ENCODE measurements around the gene KREMEN1. TPM values are rescaled to one million over a fixed set of nuclear protein-coding genes. Genes with fewer than 3 reads are reported as not detected.

KREMEN1 gene
- total RNA-seq, 2 experiments from 2014 or later = not detected

- Mint-ChIP-seq H3K9me3 (no peaks in the 10 kb centered on the region), H3K4me3 (no peak overlapping the region), H3K36me3 (ENCODE audit: low read depth) (no peaks in the 10 kb centered on the region), H3K27ac (no peak overlapping the region), H3K27me3 (no peaks in the 10 kb centered on the region), H3K4me1 (ENCODE audit: low read depth) (no peaks in the 10 kb centered on the region)
- ATAC-seq (ENCODE audit: poor library complexity) = no peak
- CTCF ChIA-PET = no interaction called here
- TF ChIP-seq CTCF (IDR thresholded peaks at IDR 0.05) = no peak
- Histone ChIP-seq H3K9me3 (ENCODE audit: control insufficient read depth in 1 of 2, insufficient read depth in 1 of 2, low read length in 2 of 2) (no peaks in the 10 kb centered on the region), H3K4me3 (ENCODE audit: low read length) (no peak overlapping the region), H3K36me3 (ENCODE audit: insufficient read depth, low read length) (no peaks in the 10 kb centered on the region), H3K27me3 (ENCODE audit: control insufficient read depth in 1 of 2, insufficient read depth in 2 of 2, low read length in 2 of 2) (no peaks in the 10 kb centered on the region), H3K27ac (ENCODE audit: low read depth in 1 of 2, low read length in 2 of 2) (no peak overlapping the region), H3K4me1 (ENCODE audit: insufficient read depth, low read length) (no peaks in the 10 kb centered on the region)
- intact Hi-C loops (cut with DNase I, micrococcal nuclease) = no loop called here
- DNase-seq = no peak
- POLR2A ChIA-PET = no interaction called here
These were observed 142.4 kb downstream of the KREMEN1 start for GRCh38 chr22:29215012-29215860.

DNA sequence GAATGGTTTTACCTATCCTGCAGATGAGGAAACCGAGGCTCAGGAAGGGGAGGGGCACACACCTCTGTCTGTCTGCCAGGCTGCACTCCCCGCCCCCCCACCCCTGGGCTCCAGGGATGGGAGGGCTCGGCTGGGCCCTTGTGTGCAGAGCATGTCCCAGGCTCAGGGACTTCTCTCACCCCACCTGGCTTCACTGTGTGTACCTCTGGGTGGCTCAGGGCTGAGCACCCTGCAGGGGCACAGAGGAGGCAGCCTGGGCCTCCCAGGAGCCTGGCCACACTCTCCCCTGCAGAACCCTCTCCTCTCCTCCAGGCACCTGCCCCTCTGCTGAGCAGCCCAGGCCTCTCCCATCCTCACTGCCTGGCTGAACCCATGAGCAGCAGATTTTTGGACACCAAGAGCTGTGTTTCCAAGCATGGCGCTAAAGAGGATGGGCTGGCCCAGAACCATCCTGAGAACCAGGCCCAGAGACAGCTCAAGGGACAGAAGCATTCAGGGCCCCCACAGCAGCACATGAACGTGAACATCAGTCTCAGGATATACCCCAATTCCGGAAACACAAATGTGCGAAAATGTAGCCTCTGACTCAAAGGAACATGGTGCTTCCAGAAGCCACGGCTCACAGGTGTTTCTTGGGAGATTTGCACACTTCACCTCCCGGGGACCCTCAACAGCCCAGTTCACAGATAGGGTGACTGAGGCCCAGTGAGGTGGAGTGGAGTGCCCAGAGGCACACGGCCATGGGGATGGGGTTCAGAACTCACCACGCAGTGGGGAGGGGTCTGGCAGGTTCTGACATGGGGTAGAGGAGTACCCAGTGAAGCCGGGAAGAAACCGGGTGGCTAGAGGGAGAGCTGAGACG is 143.4 kb downstream of the KREMEN1 start:
- TF ChIP-seq CTCF (IDR thresholded peaks at IDR 0.05) = no peak
- Histone ChIP-seq H3K27ac (ENCODE audit: low read depth in 1 of 2, low read length in 2 of 2) (no peak overlapping the region), H3K4me3 (ENCODE audit: low read length) (no peak overlapping the region), H3K9me3 (ENCODE audit: control insufficient read depth in 1 of 2, insufficient read depth in 1 of 2, low read length in 2 of 2) (no peaks in the 10 kb centered on the region), H3K27me3 (ENCODE audit: control insufficient read depth in 1 of 2, insufficient read depth in 2 of 2, low read length in 2 of 2) (no peaks in the 10 kb centered on the region), H3K4me1 (ENCODE audit: insufficient read depth, low read length) (no peaks in the 10 kb centered on the region), H3K36me3 (ENCODE audit: insufficient read depth, low read length) (no peaks in the 10 kb centered on the region)
- Mint-ChIP-seq H3K27me3 (no peaks in the 10 kb centered on the region), H3K4me1 (ENCODE audit: low read depth) (no peaks in the 10 kb centered on the region), H3K27ac (no peak overlapping the region), H3K36me3 (ENCODE audit: low read depth) (no peaks in the 10 kb centered on the region), H3K4me3 (no peak overlapping the region), H3K9me3 (no peaks in the 10 kb centered on the region)
- intact Hi-C loops (cut with DNase I, micrococcal nuclease) = no loop called here
- POLR2A ChIA-PET = no interaction called here
- DNase-seq (no peak), ATAC-seq (ENCODE audit: poor library complexity) (no peak)
- CTCF ChIA-PET = no interaction called here

GRCh38 chr22:29216873-29217666 is 144.2 kb downstream of the KREMEN1 start:
- ChIA-PET POLR2A (no interaction called here), CTCF (no interaction called here)
- H3K27me3 Mint-ChIP-seq = no peaks in the 10 kb centered on the region
- no peaks in the 10 kb centered on the region for H3K27me3 ChIP-seq (ENCODE audit: control insufficient read depth in 1 of 2, insufficient read depth in 2 of 2, low read length in 2 of 2)
- intact Hi-C loops (cut with DNase I, micrococcal nuclease) = no loop called here
- DNase-seq = peak in 1 of 14 experiments; percentile 16
- H3K27ac Mint-ChIP-seq = no peak overlapping the region
- no peak overlapping the region for H3K4me3 ChIP-seq (ENCODE audit: low read length)
- no peak overlapping the region for H3K27ac ChIP-seq (ENCODE audit: low read depth in 1 of 2, low read length in 2 of 2)
- H3K4me1 ChIP-seq (ENCODE audit: insufficient read depth, low read length) = no peaks in the 10 kb centered on the region
- H3K9me3 Mint-ChIP-seq = no peaks in the 10 kb centered on the region
- H3K4me1 Mint-ChIP-seq (ENCODE audit: low read depth) = no peaks in the 10 kb centered on the region
- no peak for TF ChIP-seq CTCF (IDR thresholded peaks at IDR 0.05)
- H3K9me3 ChIP-seq (ENCODE audit: control insufficient read depth in 1 of 2, insufficient read depth in 1 of 2, low read length in 2 of 2) = no peaks in the 10 kb centered on the region
- no peaks in the 10 kb centered on the region for H3K36me3 Mint-ChIP-seq (ENCODE audit: low read depth)
- H3K4me3 Mint-ChIP-seq = no peak overlapping the region
- no peak for ATAC-seq (ENCODE audit: poor library complexity)
- no peaks in the 10 kb centered on the region for H3K36me3 ChIP-seq (ENCODE audit: insufficient read depth, low read length)

Data from CD4-positive, alpha-beta T cell (primary cell).